ENCODE measurements around the gene AHSA1. TPM values are rescaled to one million over a fixed set of nuclear protein-coding genes. Genes with fewer than 3 reads are reported as not detected.

AHSA1 gene
- total and polyA plus RNA-seq, 2 experiments from 2014 or later: 177 to 213 TPM

GRCh38 chr14:77424862-77425261, 33.0 kb upstream of the AHSA1 start:
- no peaks in the 10 kb centered on the region for H3K27me3 Mint-ChIP-seq (ENCODE audit: insufficient read depth, low read depth, poor library complexity)
- peaks cover 5% of the 10 kb centered on the region for H3K9me3 Mint-ChIP-seq
- H3K4me1 ChIP-seq (ENCODE audit: insufficient read depth): peaks cover 11% of the 10 kb centered on the region; the same call in 1 of the 2 replicates
- ATAC-seq (peak; percentile 93), DNase-seq (ENCODE audit: low spot score) (peak; percentile 63)
- peaks cover 12% of the 10 kb centered on the region; the same call in 1 of the 2 replicates for H3K36me3 ChIP-seq (ENCODE audit: insufficient read depth)
- H3K9me2 ChIP-seq (ENCODE audit: insufficient read depth): no peaks in the 10 kb centered on the region
- peaks cover 10% of the 10 kb centered on the region for H3K4me1 Mint-ChIP-seq
- no peaks in the 10 kb centered on the region for H3F3A ChIP-seq (replicated peaks; ENCODE audit: low read depth)
- H3K4me3 ChIP-seq: no peak overlapping the region
- peak overlapping the region; percentile 39; the same call in 1 of the 2 replicates for H3K27ac Mint-ChIP-seq
- TF ChIP-seq NANOG (IDR thresholded peaks at IDR 0.05; ENCODE audit: borderline replicate concordance) (no peak), ZNF462 (CRISPR knock-in tag; IDR thresholded peaks at IDR 0.05) (peak; percentile 56), ZNF114 (CRISPR knock-in tag; IDR thresholded peaks at IDR 0.05) (no peak), CTCF (conservative IDR thresholded peaks at IDR 0.05; ENCODE audit: low read depth in 2 of 2) (no peak)
- H3K4me3 Mint-ChIP-seq: peak overlapping the region; percentile 13; the same call in 1 of the 3 replicates
- no peak overlapping the region for H2AFZ ChIP-seq
- H3K36me3 Mint-ChIP-seq (ENCODE audit: low read depth): peaks cover 54% of the 10 kb centered on the region
- H3K27me3 ChIP-seq (ENCODE audit: insufficient read depth): no peaks in the 10 kb centered on the region
- H3K79me2 ChIP-seq (replicated peaks; ENCODE audit: insufficient read depth): no peaks in the 10 kb centered on the region
- no peaks in the 10 kb centered on the region for H4K20me1 ChIP-seq (replicated peaks; ENCODE audit: insufficient read depth)
- peak overlapping the region; percentile 51 for H3K4me2 ChIP-seq
- H3K27ac ChIP-seq (ENCODE audit: low read depth): peak overlapping the region; percentile 70; the same call in 1 of the 2 replicates
